SHP77 treated with DMSO at 0.1 percent for 48 hours (cell line): ENCODE results near the gene ACAD10.

ENCODE experiments used
- DNase-seq: peaks from one replicate; lab custom pipeline; 2025; lab: John Stamatoyannopoulos, UW

Gene ACAD10

DNA sequence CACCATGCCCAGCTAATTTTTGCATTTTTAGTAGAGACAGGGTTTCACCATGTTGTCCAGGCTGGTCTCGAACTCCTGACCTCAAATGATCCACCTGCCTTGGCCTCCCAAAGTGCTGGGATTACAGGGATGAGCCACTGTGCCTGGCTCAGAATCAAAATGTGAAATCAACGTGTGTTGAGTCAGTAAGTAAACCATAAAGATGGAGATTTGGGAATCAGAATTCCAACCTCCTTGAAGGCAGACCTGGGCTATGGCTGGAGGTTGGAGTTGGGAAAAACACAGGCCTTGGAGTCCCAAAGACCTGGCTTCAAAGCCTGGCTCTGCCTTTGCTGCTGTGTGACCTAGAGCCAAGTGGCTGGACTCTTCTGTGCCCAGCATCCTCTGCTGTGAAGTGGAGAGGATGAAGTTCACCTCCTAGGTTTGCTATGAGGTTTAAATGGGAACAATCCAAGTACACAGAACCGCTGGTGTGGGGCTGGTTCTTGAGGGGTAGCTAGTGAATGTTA is 91.0 kb downstream of the ACAD10 start:
- DNase-seq: no peak

DNA sequence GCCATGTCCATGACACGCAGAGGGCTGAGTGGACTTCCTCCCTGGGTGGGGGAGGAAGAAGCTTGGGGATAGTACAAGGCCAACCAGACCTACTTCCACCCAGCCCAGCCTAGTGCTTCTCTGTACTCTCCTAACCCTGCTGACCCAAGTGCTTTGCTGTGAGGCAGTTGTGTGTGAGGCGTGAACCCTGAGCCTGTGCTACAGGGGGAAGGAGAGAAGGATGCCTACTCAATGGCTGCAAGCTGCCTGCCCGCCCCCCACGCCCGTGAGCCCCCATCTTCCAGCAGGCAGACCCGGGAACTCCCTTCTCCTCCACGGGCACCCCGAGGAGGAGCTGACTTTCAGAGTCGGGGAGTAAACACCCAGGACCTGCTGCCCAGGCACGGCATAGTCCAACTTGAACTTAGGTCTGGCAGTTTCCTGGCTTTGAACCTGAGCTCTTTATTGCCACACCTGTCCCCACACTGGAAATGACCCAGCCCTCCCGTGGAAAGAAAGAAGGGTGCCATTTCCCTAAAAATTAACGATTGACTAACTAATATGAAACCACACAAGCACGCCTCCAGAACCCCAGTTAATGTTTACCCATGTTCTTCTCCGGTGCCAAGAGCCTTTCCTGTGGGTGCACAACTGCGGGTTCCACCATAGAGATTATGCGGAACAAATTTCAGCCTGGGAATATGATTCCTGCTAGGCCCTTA is 91.6 kb downstream of the ACAD10 start:
- no peak for DNase-seq

DNA sequence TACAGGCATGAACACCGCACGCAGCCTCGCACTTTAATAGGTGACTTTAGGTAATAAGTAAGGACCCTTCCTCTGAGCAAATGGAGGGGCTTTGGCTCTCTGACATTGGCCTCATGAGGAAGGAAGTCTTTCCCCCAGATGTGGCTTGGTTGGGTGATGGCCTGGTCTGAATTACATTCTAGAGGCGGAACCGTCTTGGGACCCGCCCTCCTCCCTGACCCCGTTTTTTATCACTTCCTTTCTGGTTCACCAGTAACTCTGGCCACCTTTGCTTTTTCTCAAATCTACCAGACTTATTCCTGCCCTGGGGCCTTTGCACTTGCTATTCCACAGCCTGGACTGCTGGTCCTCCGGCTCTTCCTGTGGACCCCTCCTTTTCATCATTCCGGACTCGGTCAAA is 94.3 kb downstream of the ACAD10 start:
- no peak for DNase-seq

DNA sequence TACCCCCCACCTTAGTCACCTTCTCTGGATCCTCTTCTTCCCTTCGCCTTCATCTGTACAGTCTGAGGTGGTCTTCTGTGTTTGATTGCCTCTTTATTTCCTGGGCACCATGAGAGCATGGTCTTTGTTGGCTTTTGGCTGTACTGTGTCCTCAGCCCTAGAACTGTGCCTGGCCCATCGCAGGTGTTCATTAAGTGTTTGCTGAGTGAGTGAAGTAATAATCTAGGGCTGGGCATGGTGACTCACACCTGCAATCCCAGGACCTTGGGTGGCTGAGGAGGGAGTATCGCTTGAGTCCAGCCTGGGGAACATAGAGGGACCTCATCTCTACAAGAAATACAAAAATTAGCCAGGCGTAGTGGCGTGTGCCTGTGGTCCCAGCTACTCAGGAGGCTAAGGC is 94.8 kb downstream of the ACAD10 start:
- DNase-seq: no peak

DNA sequence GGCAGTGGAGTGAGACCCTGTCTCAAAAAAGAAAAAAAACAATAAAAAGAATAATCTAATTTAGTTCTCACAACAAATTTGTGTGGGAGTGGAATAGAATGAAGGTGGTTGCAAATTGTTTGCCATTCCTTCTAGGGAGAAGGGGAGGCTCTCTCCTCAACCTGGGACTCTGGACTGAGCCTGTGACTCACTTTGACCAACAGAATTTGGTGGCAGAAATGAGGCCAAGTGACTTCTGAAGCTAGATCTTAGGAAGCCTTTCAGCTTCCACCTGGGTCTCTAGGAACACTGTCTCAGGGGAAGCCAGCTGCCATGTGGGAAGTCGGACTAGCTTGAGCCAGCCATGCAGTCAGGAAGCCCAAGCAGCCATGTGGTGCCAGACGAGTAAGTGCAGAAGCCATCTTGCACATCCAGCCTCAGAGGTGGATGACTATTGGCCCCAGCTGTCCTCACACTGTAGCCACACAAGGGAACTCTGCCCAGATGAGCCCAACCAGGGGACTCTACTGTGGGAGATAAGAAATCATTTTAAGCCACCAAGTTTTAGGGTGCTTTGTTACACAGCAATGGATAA is 95.3 kb downstream of the ACAD10 start:
- no peak for DNase-seq

DNA sequence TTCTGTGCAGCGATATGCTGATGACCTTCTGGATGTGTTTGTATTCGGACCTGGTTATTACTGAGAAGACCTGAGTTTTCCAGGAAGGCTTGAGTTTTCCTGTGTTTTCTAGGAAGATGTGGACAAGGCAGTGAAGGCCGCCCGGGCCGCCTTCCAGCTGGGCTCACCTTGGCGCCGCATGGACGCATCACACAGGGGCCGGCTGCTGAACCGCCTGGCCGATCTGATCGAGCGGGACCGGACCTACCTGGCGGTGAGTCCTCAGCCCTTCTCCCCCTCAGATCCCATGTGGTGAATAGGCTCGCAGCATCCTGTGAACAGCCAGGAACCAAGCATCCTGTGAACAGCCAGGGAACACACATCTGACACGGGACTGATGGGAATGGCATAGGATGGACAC is 97.2 kb downstream of the ACAD10 start:
- no peak for DNase-seq

DNA sequence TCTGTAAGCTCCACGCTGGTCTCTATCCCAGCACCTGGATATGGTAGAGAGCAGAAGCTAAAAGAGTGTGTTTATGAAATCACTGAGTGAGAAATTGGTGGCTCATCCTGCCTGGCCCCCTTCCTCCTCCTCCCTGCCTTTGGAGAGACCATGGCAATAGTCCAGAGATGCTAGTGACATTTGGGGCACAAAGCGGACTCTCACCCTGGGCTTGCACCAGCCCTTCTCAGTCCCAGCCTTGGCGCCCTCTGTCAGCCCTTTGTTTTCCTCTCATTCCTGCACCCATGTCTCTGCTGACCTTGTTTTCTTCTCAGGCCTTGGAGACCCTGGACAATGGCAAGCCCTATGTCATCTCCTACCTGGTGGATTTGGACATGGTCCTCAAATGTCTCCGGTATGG is 99.1 kb downstream of the ACAD10 start:
- DNase-seq: no peak

DNA sequence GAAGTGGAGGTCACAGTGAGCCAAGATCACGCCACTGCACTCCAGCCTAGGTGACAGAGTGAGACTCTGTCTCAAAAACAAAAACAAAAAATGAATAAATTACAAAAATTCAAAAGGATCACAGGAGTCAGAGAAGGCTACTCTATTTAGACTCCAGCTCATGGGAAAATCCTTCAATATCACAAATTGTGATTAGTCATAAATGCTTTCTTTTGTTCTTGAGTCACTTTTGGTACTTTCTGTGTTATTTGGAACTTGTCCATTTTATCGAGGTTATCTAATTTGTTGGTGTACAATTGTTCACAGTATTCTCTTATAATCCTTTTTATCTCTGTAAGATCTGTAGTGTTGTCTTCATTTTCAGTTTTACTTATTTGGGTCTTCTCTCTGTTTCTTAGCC is 99.8 kb downstream of the ACAD10 start:
- DNase-seq: no peak

DNA sequence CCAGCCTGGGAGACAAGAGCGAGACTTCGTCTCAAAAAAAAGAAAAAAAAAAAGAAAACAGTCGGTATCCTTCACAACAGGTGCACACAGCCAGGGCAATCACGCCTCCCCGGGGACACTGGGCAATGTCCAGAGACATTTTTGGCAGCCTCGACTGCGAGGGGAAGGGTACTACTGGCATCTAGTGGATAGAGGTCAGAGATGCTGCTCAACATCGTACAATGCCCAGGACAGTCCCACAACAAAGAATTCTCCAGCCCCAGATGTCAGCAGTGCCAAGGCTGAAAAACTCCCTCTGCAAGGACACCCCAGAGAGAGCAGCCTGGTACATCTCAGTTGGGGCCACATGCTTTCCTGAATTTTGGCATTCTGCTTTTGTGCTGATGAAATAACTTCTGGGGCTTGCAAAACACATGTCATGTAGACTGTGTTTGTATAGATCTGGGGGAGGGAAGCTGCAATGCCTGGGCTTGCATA is 102.4 kb downstream of the ACAD10 start:
- DNase-seq: no peak

DNA sequence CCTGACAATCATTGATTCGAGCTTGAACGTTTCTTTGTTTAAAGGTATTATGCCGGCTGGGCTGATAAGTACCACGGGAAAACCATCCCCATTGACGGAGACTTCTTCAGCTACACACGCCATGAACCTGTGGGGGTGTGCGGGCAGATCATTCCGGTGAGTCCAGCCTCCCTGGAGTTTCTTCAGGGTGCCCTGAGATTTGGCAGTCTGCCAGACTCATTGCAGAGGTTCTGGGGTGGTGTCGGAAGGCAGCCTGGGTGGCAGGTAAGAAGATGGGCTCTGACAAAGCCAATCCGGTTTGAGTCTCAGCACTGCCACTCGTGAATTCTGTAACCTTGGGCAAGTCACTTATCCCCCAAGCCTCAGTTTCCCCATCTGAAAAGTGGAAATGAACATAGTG is 103.9 kb downstream of the ACAD10 start:
- no peak for DNase-seq

DNA sequence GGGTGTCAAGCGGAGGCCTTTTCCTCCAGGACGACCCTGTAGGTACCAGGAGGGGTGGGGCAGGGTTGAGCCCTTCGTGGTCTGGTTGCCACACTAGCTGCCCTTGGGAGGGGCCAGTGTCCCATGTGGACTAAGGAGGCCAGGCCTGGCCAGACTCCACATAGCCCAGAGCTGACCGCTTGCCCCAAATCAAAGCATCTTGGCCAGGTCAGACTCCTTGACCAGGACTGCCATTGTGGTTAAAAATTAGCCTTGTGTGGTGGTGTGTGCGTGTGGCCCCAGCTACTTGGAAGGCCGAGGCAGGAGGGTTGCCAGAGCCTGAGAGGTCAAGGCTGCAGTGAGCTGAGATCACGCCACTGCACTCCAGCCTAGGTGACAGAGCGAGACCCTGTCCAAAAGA is 105.7 kb downstream of the ACAD10 start:
- no peak for DNase-seq

DNA sequence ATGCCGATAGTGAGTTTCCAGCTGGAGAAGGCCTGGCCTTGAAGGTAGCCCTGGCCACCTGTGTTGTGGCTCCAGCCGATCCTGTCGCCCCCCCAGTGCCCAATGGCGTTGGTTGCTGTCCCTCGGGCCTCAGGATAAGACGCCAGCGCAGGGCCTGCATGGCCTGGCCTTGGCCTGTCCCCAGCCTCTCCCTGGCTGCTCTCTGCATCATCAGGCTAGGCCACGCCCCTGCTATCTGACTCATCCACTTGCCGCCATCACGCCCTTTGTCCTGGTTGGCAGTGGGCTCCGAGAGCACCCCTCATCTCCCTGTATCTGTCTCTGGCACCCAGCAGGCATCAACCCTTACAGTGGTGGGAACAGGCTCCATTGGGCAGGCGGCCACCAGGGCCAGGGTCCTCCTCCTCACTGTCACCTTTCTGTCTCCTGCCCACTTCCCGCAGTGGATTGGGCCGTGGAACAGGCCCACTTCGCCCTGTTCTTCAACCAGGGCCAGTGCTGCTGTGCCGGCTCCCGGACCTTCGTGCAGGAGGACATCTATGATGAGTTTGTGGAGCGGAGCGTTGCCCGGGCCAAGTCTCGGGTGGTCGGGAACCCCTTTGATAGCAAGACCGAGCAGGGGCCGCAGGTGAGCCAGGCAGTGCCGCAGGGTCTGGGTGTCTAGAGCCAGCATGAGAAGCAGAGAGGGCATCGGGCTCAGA is 106.5 kb downstream of the ACAD10 start:
- no peak for DNase-seq

DNA sequence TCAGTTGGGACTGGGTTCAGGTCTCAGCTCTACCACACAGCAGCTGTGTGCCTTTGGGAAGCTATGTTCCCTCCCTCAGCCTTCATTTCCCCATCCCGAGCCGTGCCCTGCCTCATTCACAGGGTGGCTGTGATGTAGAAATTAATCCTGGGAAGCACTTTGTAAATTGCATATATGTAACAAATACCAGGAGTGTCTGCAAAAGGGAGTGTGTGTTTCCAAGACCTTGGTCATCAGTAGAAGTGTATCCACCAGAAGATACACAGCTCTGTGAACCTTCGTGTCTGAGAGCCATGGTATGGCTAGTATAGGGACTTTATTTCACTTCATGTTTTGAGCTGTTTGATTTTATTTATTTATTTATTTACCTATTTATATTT is 107.0 kb downstream of the ACAD10 start:
- no peak for DNase-seq

DNA sequence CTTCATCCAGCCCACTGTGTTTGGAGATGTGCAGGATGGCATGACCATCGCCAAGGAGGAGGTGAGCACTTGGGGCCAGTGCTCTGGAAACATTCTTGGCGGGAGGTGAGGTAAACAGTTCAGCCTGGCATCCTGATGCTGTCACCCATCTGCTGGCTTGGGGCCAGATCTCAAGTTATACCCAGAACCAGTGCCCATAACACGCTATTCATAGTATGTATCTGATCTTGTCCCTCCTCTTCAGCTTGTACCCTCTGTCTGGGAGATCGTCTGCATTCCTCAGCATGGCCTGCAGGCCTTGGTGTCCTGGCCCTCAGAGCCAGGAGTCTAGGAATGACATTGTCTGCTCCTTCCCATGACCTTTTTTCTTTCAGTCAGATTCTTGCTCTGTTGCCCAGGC is 112.3 kb downstream of the ACAD10 start:
- DNase-seq: no peak

DNA sequence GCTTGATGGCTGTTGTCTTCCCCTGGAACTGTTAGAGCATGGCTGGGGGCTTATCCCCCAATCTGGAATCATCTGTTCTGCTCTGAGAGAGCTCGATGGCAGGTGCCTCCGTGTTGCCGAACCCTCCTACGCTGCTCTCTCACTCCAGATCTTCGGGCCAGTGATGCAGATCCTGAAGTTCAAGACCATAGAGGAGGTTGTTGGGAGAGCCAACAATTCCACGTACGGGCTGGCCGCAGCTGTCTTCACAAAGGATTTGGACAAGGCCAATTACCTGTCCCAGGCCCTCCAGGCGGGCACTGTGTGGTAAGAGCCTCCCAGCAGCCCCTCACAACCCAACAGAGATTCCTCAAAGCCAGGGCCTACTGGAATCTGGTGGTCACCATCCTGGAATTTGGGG is 113.9 kb downstream of the ACAD10 start:
- DNase-seq: no peak

DNA sequence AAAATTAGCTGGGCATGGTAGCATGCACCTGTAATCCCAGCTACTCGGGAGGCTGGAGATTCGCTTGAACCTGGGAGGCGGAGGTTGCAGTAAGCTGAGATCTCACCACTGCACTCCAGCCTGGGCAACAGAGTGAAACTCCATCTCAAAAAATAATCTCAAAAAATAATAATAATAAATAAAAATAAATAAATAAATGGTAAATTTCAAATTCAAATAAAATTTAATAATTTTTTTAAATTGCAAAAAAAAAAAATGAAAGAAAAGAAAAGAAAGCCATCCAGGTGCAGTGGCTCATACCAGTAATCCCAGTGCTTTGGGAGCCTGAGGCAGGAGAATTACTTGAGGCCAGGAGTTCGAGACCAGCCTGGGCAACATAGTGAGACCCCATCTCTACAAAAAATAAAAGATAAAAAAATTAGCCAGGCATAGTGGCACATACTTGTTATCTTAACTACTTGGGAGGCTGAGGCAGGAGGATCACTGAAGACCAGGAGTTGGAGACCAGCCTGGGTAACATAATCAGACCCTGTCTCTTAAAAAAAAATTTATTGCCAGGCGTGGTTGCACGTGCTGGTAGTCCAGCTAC is 117.3 kb downstream of the ACAD10 start:
- DNase-seq: no peak

DNA sequence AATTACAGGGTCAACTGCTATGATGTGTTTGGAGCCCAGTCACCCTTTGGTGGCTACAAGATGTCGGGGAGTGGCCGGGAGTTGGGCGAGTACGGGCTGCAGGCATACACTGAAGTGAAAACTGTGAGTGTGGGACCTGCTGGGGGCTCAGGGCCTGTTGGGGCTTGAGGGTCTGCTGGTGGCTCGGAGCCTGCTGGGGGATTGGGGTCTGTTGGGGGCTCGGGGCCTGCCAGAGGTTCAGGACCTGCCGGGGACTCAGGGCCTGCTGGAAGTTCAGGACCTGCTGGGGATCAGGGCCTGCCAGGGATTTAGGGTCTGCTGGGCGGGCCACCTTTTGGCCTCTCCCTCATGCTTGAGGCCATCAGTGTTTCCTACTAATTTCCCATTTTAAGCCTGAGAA is 118.0 kb downstream of the ACAD10 start:
- DNase-seq: no peak

DNA sequence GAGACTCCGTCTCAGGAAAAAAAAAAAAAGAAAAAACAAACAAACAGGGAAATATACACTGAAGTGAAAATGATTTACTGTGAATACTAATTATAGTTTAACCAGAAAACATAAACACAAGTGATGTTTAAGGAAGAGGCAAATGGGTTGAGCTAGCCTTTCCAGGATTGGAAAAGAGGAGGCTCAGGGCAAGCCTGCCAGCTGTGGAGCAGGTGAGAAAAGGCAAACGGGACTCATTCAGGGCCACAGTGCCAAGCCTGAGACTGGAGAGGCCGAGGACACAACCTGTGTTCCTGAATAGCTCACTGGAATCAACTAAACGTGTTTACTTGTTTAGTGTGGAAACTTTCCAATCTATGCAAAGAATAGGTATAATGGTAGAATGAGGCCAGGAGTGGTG is 120.5 kb downstream of the ACAD10 start:
- no peak for DNase-seq
